ENCODE data around the gene ADSS2. TPM values are rescaled to one million over a fixed set of nuclear protein-coding genes. Genes with fewer than 3 reads are reported as not detected.
A peak's percentile ranks its signal among the peaks of the same experiment; 100 is the strongest.

ADSS2 gene
- total RNA-seq, 1 experiment from 2014 or later, result 46.2 TPM

DNA sequence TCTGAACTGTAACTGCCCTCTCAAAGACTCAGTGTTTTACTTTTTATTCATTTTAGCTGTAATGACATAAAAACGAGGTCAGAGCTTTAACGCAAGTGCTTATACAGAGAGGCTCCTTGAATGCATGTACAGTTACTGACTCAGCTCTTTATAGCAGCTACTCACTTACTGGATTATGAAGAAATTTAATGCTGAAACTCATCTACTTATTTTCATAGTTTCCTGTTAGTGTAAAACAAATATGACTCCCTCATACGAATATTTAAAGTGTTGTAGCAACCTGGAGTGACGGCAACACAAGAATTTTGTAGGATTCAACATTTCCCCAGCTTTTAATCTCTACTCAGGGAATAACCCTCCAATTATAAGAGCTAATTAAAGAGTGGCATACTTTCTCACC is 32.7 kb downstream of the ADSS2 start:
- no peaks in the 10 kb centered on the region for H4K20me1 ChIP-seq (ENCODE audit: insufficient read depth)
- ChIA-PET RAD21 (ENCODE audit: low non-redundant PET in 1 of 2, low total read pairs in 2 of 2, uncharacterized antibody in 2 of 2, unreplicated experiment in 2 of 2) (no interaction called here), CTCF (no interaction called here), POLR2A (no interaction called here)
- no peaks in the 10 kb centered on the region for H3K9me2 ChIP-seq (ENCODE audit: insufficient read depth)
- H3K79me2 ChIP-seq (ENCODE audit: insufficient read depth, low read length), result no peaks in the 10 kb centered on the region
- H3K9ac ChIP-seq (ENCODE audit: low read length), result no peak overlapping the region
- TF ChIP-seq POLR2AphosphoS5 (IDR thresholded peaks at IDR 0.05; ENCODE audit: low read depth, low read length), result no peak
- no peaks in the 10 kb centered on the region for H3K4me1 ChIP-seq (ENCODE audit: control insufficient read depth in 1 of 2, insufficient read depth in 2 of 2, low read length in 2 of 2)
- intact Hi-C loops (cut with micrococcal nuclease), result no loop called here
- no peak overlapping the region for H2AFZ ChIP-seq (ENCODE audit: low read depth, low read length, poor library complexity, severe bottlenecking)
- no peak overlapping the region for H3K4me3 ChIP-seq (replicated peaks in 1 of 2; ENCODE audit: low read depth in 1 of 2, low read length in 2 of 2)
- no peaks in the 10 kb centered on the region for H3K9me3 ChIP-seq (ENCODE audit: control insufficient read depth in 1 of 2, insufficient read depth in 1 of 2, low read depth in 1 of 2, low read length in 2 of 2)
- H3K4me2 ChIP-seq (ENCODE audit: low read length), result no peak overlapping the region
- peaks cover 27 to 31% of the 10 kb centered on the region in 2 experiments for H3K36me3 ChIP-seq (ENCODE audit: control insufficient read depth in 1 of 2, insufficient read depth in 2 of 2, low read length in 2 of 2)
- DNase-seq (ENCODE audit: low read depth, low spot score) (no peak), ATAC-seq (no peak)
- no peak overlapping the region for H3K27ac ChIP-seq (ENCODE audit: low read depth, low read length)
- no peaks in the 10 kb centered on the region for H3K27me3 ChIP-seq (ENCODE audit: insufficient read depth, low read length)
- BruUV-seq (replicated peaks), result no TSS peak

DNA sequence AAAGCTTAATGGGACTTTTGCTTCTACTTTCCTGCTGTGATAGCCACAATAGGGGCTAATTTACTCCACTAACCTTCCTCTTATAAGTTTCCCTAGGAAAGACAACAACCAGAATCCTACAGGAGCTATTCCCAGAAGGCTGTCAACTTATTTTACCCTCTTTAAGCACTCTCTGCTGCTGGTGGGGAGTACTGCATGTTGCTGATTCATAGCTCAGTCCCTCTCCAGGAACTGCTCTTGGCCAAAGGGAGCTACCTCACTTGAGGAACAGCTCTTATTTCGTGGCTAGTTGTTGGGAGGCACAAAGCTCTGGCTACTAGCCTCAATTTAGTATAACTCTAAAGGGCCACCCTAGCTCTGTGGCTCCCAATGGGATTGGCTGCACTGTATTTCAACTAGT is 37.2 kb downstream of the ADSS2 start:
- ChIA-PET CTCF (interaction anchor here (0.9 to 1.9 kb wide), 2 partner anchors 115 to 382 kb away, joined by 6 read pairs; no protein-coding TSS in a partner anchor), RAD21 (ENCODE audit: low non-redundant PET in 1 of 2, low total read pairs in 2 of 2, uncharacterized antibody in 2 of 2, unreplicated experiment in 2 of 2) (no interaction called here), POLR2A (no interaction called here)
- ATAC-seq (no peak), DNase-seq (ENCODE audit: low read depth, low spot score) (no peak)
- no peaks in the 10 kb centered on the region for H3K9me3 ChIP-seq (ENCODE audit: control insufficient read depth in 1 of 2, insufficient read depth in 1 of 2, low read depth in 1 of 2, low read length in 2 of 2)
- no peaks in the 10 kb centered on the region for H3K79me2 ChIP-seq (ENCODE audit: insufficient read depth, low read length)
- H3K4me2 ChIP-seq (ENCODE audit: low read length), result no peak overlapping the region
- no peaks in the 10 kb centered on the region for H3K9me2 ChIP-seq (ENCODE audit: insufficient read depth)
- TF ChIP-seq, protein P1, sequence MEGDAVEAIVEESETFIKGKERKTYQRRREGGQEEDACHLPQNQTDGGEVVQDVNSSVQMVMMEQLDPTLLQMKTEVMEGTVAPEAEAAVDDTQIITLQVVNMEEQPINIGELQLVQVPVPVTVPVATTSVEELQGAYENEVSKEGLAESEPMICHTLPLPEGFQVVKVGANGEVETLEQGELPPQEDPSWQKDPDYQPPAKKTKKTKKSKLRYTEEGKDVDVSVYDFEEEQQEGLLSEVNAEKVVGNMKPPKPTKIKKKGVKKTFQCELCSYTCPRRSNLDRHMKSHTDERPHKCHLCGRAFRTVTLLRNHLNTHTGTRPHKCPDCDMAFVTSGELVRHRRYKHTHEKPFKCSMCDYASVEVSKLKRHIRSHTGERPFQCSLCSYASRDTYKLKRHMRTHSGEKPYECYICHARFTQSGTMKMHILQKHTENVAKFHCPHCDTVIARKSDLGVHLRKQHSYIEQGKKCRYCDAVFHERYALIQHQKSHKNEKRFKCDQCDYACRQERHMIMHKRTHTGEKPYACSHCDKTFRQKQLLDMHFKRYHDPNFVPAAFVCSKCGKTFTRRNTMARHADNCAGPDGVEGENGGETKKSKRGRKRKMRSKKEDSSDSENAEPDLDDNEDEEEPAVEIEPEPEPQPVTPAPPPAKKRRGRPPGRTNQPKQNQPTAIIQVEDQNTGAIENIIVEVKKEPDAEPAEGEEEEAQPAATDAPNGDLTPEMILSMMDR (IDR thresholded peaks at IDR 0.05 in 2 of 3, conservative IDR thresholded peaks at IDR 0.05 in 1 of 3; ENCODE audit: borderline replicate concordance in 1 of 3, insufficient read depth in 1 of 3, low read depth in 2 of 3, low read length in 2 of 3), result 0 out of 6 replicates have a peak, but pooled peaks of 1 of the 3 experiments have one; percentile 9
- TF ChIP-seq SRF (IDR thresholded peaks at IDR 0.05; ENCODE audit: low read depth) (no peak), POLR2A (IDR thresholded peaks at IDR 0.05; ENCODE audit: borderline replicate concordance, extremely low read depth, insufficient read depth, insufficient read length) (no peak), RAD21 (IDR thresholded peaks at IDR 0.05; ENCODE audit: low read depth) (peak; percentile 21; the same call in 1 of the 2 replicates)
- H3K4me1 ChIP-seq (ENCODE audit: control insufficient read depth in 1 of 2, insufficient read depth in 2 of 2, low read length in 2 of 2), result no peaks in the 10 kb centered on the region
- no peaks in the 10 kb centered on the region for H4K20me1 ChIP-seq (ENCODE audit: insufficient read depth)
- no peak overlapping the region for H3K4me3 ChIP-seq (replicated peaks in 1 of 2; ENCODE audit: low read depth in 1 of 2, low read length in 2 of 2)
- peaks cover 24 to 35% of the 10 kb centered on the region in 2 experiments for H3K36me3 ChIP-seq (ENCODE audit: control insufficient read depth in 1 of 2, insufficient read depth in 2 of 2, low read length in 2 of 2)
- no peak overlapping the region for H3K27ac ChIP-seq (ENCODE audit: low read depth, low read length)
- no peak overlapping the region for H3K9ac ChIP-seq (ENCODE audit: low read length)
- intact Hi-C loops (cut with micrococcal nuclease), result no loop called here
- H3K27me3 ChIP-seq (ENCODE audit: insufficient read depth, low read length), result no peaks in the 10 kb centered on the region
- H2AFZ ChIP-seq (ENCODE audit: low read depth, low read length, poor library complexity, severe bottlenecking), result no peak overlapping the region
- no TSS peak for BruUV-seq (replicated peaks)

Data from HCT116 (cell line).